ENCODE data around the gene CLEC6A. TPM values are rescaled to one million over a fixed set of nuclear protein-coding genes. Genes with fewer than 3 reads are reported as not detected.

CLEC6A gene
- total RNA-seq, 4 donors from 2014 or later: not detected

- TF ChIP-seq EP300 (IDR thresholded peaks at IDR 0.05): no peak
- TF ChIP-seq POLR2AphosphoS5 (IDR thresholded peaks at IDR 0.05): no peak
- TF ChIP-seq CTCF (IDR thresholded peaks at IDR 0.05): no peak
- Histone ChIP-seq H3K9me3 (no peaks in the 10 kb centered on the region), H3K36me3 (no peaks in the 10 kb centered on the region), H3K27ac (replicated peaks in 1 of 4) (no peak overlapping the region), H3K4me3 (no peak overlapping the region), H3K27me3 (no peaks in the 10 kb centered on the region), H3K4me1 (no peaks in the 10 kb centered on the region)
- DNase-seq (ENCODE audit: extremely low spot score): no peak
- intact Hi-C loops (cut with DNase I): no loop called here
- 86% methylated on average over 29 of the region's 35 CpGs for WGBS
These were observed 8.9 kb upstream of the CLEC6A start for GRCh38 chr12:8446642-8447547.

- no peaks in the 10 kb centered on the region for H3K36me3 ChIP-seq
- no peak overlapping the region for H3K4me3 ChIP-seq
- H3K4me1 ChIP-seq: no peaks in the 10 kb centered on the region
- intact Hi-C loops (cut with DNase I): no loop called here
- DNase-seq (ENCODE audit: extremely low spot score): no peak
- no peaks in the 10 kb centered on the region for H3K27me3 ChIP-seq
- TF ChIP-seq POLR2A (IDR thresholded peaks at IDR 0.05; ENCODE audit: low read depth): no peak
- TF ChIP-seq CTCF (IDR thresholded peaks at IDR 0.05): no peak
- no peak for TF ChIP-seq POLR2AphosphoS5 (IDR thresholded peaks at IDR 0.05)
- TF ChIP-seq EP300 (IDR thresholded peaks at IDR 0.05): no peak
- 44% methylated on average over 2 of the region's 7 CpGs for WGBS
- no peak overlapping the region for H3K27ac ChIP-seq (replicated peaks in 1 of 4)
- H3K9me3 ChIP-seq: no peaks in the 10 kb centered on the region
These were observed 6.4 kb upstream of the CLEC6A start for GRCh38 chr12:8449355-8449859.

GRCh38 chr12:8452036-8452435 lies 3.7 kb upstream of the CLEC6A start:
- H3K4me3 ChIP-seq: no peak overlapping the region
- no peaks in the 10 kb centered on the region for H3K27me3 ChIP-seq
- H3K4me1 ChIP-seq: no peaks in the 10 kb centered on the region
- H3K27ac ChIP-seq (replicated peaks in 1 of 4): no peak overlapping the region
- intact Hi-C loops (cut with DNase I): no loop called here
- H3K9me3 ChIP-seq: no peaks in the 10 kb centered on the region
- WGBS: 95% methylated on average over 12 of the region's 12 CpGs
- H3K36me3 ChIP-seq: no peaks in the 10 kb centered on the region
- TF ChIP-seq EP300 (IDR thresholded peaks at IDR 0.05): no peak
- TF ChIP-seq CTCF (IDR thresholded peaks at IDR 0.05): no peak
- TF ChIP-seq POLR2AphosphoS5 (IDR thresholded peaks at IDR 0.05): no peak
- no peak for TF ChIP-seq POLR2A (IDR thresholded peaks at IDR 0.05; ENCODE audit: low read depth)
- no peak for DNase-seq (ENCODE audit: extremely low spot score)

DNA sequence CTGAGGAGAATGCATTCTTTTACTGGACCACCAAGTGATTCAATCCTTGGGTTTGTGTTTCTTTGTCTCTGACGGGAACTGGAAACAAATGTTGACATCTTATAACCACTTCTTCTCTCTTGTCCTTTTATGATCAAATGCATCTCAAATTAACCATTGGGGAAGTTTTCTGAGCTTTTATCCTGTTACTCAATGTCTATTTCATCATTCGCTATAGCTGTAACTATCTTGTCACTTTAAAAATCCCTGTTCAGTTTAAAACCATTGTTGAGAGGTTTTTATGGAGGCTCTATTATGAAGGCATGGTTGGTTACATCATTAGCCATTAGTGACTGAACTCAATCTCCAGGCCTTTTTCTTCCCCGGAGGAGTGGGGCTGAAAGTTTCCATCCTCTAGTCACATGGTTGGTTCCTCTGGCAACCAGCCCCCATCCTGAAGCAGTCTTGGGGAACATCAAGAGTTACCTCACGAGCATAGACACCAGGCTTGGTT lies 2.7 kb upstream of the CLEC6A start:
- TF ChIP-seq POLR2A (IDR thresholded peaks at IDR 0.05; ENCODE audit: low read depth) (no peak), EP300 (IDR thresholded peaks at IDR 0.05) (no peak), POLR2AphosphoS5 (IDR thresholded peaks at IDR 0.05) (no peak), CTCF (IDR thresholded peaks at IDR 0.05) (no peak)
- WGBS: 35% methylated on average over 4 of the region's 4 CpGs
- H3K27ac ChIP-seq (replicated peaks in 1 of 4): no peak overlapping the region
- H3K36me3 ChIP-seq: no peaks in the 10 kb centered on the region
- H3K9me3 ChIP-seq: no peaks in the 10 kb centered on the region
- intact Hi-C loops (cut with DNase I): no loop called here
- no peak overlapping the region for H3K4me3 ChIP-seq
- DNase-seq (ENCODE audit: extremely low spot score): no peak
- no peaks in the 10 kb centered on the region for H3K4me1 ChIP-seq
- H3K27me3 ChIP-seq: no peaks in the 10 kb centered on the region

Data from esophagus muscularis mucosa (tissue), 4 donors.